Endothelial cell of umbilical vein (primary cell): ENCODE data around the gene SLC49A3. TPM values are rescaled to one million over a fixed set of nuclear protein-coding genes. Genes with fewer than 3 reads are reported as not detected.

Experiments
- BruUV-seq: library from RNA; stranded (reverse); fragments of 400-500 nt; replicated peaks from 2 replicates; lab custom pipeline; 2021; lab: Mats Ljungman, UMichigan
- CTCF ChIA-PET: fragments of 300-600, 350-600 bp; sonication (Branson Sonifier 250); formaldehyde crosslinking; loops from one replicate; lab custom pipeline; 2021; ENCODE audit warnings: antibody characterized with exemption, inconsistent platforms; lab: Charles Lee
- POLR2A ChIA-PET: fragments of 300-600, 350-600 bp; sonication (Branson Sonifier 250); formaldehyde crosslinking; loops from one replicate; lab custom pipeline; 2021; ENCODE audit warnings: antibody characterized with exemption, inconsistent platforms; lab: Charles Lee
- DNase-seq: peaks from one replicate; pipeline ENCODE4 v3.0.0-alpha.2; 2011; ENCODE audit warnings: low read depth, low spot score
- FAIRE-seq: peaks from 2 replicates; lab custom pipeline; 2011; peaks lifted over from hg19 to GRCh38; lab: Jason Lieb, UNC
- H2AFZ ChIP-seq: 2 replicates; pipeline ENCODE4 v1.6.0; 2012; ENCODE audit warnings: low read depth, low read length, control low read depth, inconsistent platforms
- H3K27ac ChIP-seq: 2 replicates; pipeline ENCODE4 v1.5.1; 2011; ENCODE audit warnings: low read depth, mild to moderate bottlenecking, control low read depth, low read length, moderate library complexity; ENCODE audit not compliant: insufficient read depth
- H3K27me3 ChIP-seq, 2 experiments: 2 replicates each; pipeline versions ENCODE4 v1.6.0 to v1.6.1; 2011; ENCODE audit warnings: low read length in 2 of 2, mixed read lengths in 1 of 2; ENCODE audit not compliant: control insufficient read depth in 2 of 2, insufficient read depth in 2 of 2
- H3K36me3 ChIP-seq, 2 experiments: 2 replicates in 1 of 2; 3 replicates in 1 of 2; pipeline ENCODE4 v1.5.1; 2011; ENCODE audit warnings: low read length in 2 of 2, mild to moderate bottlenecking in 1 of 2, moderate library complexity in 1 of 2; ENCODE audit not compliant: control insufficient read depth in 2 of 2, insufficient read depth in 2 of 2; ENCODE audit errors: extremely low read depth in 1 of 2
- H3K4me1 ChIP-seq: 3 replicates; pipeline ENCODE4 v1.5.1; 2011; ENCODE audit warnings: mild to moderate bottlenecking, low read length; ENCODE audit not compliant: control insufficient read depth, insufficient read depth; ENCODE audit errors: extremely low read depth
- H3K4me2 ChIP-seq: 2 replicates; pipeline ENCODE4 v1.6.1; 2011; ENCODE audit warnings: low read length, control low read depth, mixed read lengths; ENCODE audit not compliant: insufficient read depth
- H3K4me3 ChIP-seq, 3 experiments: fragments of 200-600 bp in 1 of 3; sonication (generic), shearing (Covaris generic) in 1 of 3; replicated peaks in 1 of 3; 2 replicates each; pipeline ENCODE4 v1.5.1; 2011 to 2016; ENCODE audit warnings: control low read depth in 3 of 3, low read length in 3 of 3, mild to moderate bottlenecking in 2 of 3, inconsistent platforms in 1 of 3, low read depth in 1 of 3, moderate library complexity in 1 of 3; ENCODE audit not compliant: insufficient read depth in 1 of 3
- H3K79me2 ChIP-seq: 2 replicates; pipeline ENCODE4 v1.6.0; 2012; ENCODE audit warnings: low read length, inconsistent platforms; ENCODE audit not compliant: control insufficient read depth, insufficient read depth
- H3K9ac ChIP-seq: replicated peaks from 2 replicates; pipeline ENCODE3; 2011; ENCODE audit warnings: low read length, control low read depth; ENCODE audit not compliant: insufficient read depth; ENCODE audit errors: extremely low read depth
- H3K9me1 ChIP-seq: replicated peaks from 3 replicates; pipeline ENCODE4 v1.6.0; 2011; ENCODE audit warnings: mild to moderate bottlenecking, low read length; ENCODE audit not compliant: control insufficient read depth, insufficient read depth; ENCODE audit errors: extremely low read depth
- H3K9me3 ChIP-seq: replicated peaks from 2 replicates; pipeline ENCODE4 v1.5.1; 2012; ENCODE audit warnings: low read length, inconsistent platforms; ENCODE audit not compliant: control insufficient read depth, insufficient read depth
- H4K20me1 ChIP-seq: replicated peaks from 2 replicates; pipeline ENCODE3; 2011; ENCODE audit warnings: mild to moderate bottlenecking, low read length; ENCODE audit not compliant: control insufficient read depth, insufficient read depth; ENCODE audit errors: extremely low read depth
- CTCF ChIP-seq, 2 donors: IDR thresholded peaks; 1 replicate in 1 of 2; 2 replicates in 1 of 2; pipeline ENCODE4 v1.5.1; 2011; ENCODE audit warnings: low read length in 2 of 2, mild to moderate bottlenecking in 2 of 2, moderate library complexity in 2 of 2, control low read depth in 1 of 2, inconsistent platforms in 1 of 2, low read depth in 1 of 2; ENCODE audit not compliant: insufficient read depth in 1 of 2; ENCODE audit errors: extremely low read depth in 1 of 2
- EZH2 ChIP-seq: IDR thresholded peaks from 2 replicates; pipeline ENCODE4 v1.6.1; 2012; ENCODE audit warnings: borderline replicate concordance, low read depth, mild to moderate bottlenecking, moderate library complexity, low read length, inconsistent platforms; ENCODE audit not compliant: severe bottlenecking
- FOS ChIP-seq: IDR thresholded peaks from 2 replicates; pipeline ENCODE4 v1.6.1; 2011; ENCODE audit warnings: mild to moderate bottlenecking, low read length, moderate library complexity, borderline replicate concordance; ENCODE audit not compliant: insufficient read depth
- GATA2 ChIP-seq: IDR thresholded peaks from 2 replicates; pipeline ENCODE4 v1.7.0; 2011; ENCODE audit warnings: low read depth, mild to moderate bottlenecking, moderate library complexity, mixed read lengths, low read length; ENCODE audit not compliant: insufficient read length, insufficient read depth
- JUN ChIP-seq: IDR thresholded peaks from 2 replicates; pipeline ENCODE4 v1.6.1; 2011; ENCODE audit warnings: borderline replicate concordance, low read depth; ENCODE audit not compliant: insufficient read length, insufficient read depth
- MYC ChIP-seq: IDR thresholded peaks from one replicate; pipeline ENCODE4 v1.6.1; 2011; ENCODE audit warnings: mild to moderate bottlenecking, low read depth, low read length
- POLR2A ChIP-seq: IDR thresholded peaks from 2 replicates; pipeline ENCODE4 v1.6.1; 2012; ENCODE audit warnings: low read depth, mild to moderate bottlenecking, control low read depth, low read length
- POLR2AphosphoS5 ChIP-seq: IDR thresholded peaks from 2 replicates; pipeline ENCODE4 v1.6.1; 2012; ENCODE audit warnings: low read depth, mild to moderate bottlenecking, control low read depth, low read length, moderate library complexity; ENCODE audit not compliant: insufficient read depth
- dilution Hi-C: fragments of 300-500 bp; cut with MboI; formaldehyde crosslinking; loops from one replicate; pipeline ENCODE4 v1.15.0; 2019; ENCODE audit warnings: low sequenced_read_pairs; ENCODE audit not compliant: extremely low pct_ligation_motif_present
- intact Hi-C: fragments of 100-400 bp; cut with micrococcal nuclease; formaldehyde crosslinking; loops from one replicate; pipeline ENCODE4 v1.10.0; 2022
- polyA plus RNA-seq, 4 experiments: library from polyadenylated mRNA; depleted of rRNA in 3 of 4; stranded (reverse) in 3 of 4; unstranded in 1 of 4; fragments of >200 nt; gene quantifications; 2 replicates each; pipeline versions ENCODE4 v1.2.1 to v1.2.3, GENCODE V29; 2011 to 2012; ENCODE audit warnings: missing spikeins in 1 of 4
- total RNA-seq: library from RNA; stranded (reverse); gene quantifications from 2 replicates; pipeline ENCODE4 v1.2.3, GENCODE V29; 2021
- TF ChIP-seq, protein P1 (sequence below): IDR thresholded peaks from 2 replicates; pipeline ENCODE4 v1.6.1; 2011; ENCODE audit not compliant: insufficient read depth, insufficient read length

Gene SLC49A3
- total and polyA plus RNA-seq, 2 donors (not counting 3 experiments of a cell fraction or from before 2014, with no cell fraction given): 4.2 to 11.5 TPM

DNA sequence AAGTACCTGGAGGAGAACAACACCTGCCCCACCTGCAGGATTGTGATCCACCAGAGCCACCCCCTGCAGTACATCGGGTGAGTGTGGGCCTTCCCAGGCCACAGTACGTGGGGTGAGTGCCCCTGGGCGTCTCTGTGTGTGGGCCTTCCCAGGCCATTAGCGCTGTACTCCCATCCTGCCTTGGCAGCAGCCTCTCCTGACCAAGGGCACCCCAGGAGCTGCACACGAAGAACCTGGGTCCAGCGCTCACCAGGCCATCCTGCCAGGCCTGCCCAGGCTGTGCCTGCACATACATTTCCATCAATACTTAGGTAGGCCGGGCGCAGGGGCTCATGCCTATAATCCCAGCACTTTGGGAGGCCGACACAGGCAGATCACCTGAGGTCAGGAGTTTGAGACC, 46.0 kb upstream of the SLC49A3 start:
- peaks cover 16 to 53% of the 10 kb centered on the region in 2 experiments for H3K36me3 ChIP-seq

More for the DNA sequence above, 46.0 kb upstream of the SLC49A3 start:
- H3K27me3 ChIP-seq: no peaks in the 10 kb centered on the region
- H3K9me1 ChIP-seq: no peaks in the 10 kb centered on the region
- H4K20me1 ChIP-seq: no peaks in the 10 kb centered on the region
- no peaks in the 10 kb centered on the region for H3K79me2 ChIP-seq
- H3K4me1 ChIP-seq: no peaks in the 10 kb centered on the region
- dilution Hi-C loops (no loop called here), intact Hi-C loops (no loop called here)
- H3K4me3 ChIP-seq: no peak overlapping the region
- no peak overlapping the region for H3K9ac ChIP-seq
- FAIRE-seq (no peak), DNase-seq (no peak)
- no peak overlapping the region for H3K27ac ChIP-seq
- no peak for TF ChIP-seq GATA2
- no peak for TF ChIP-seq POLR2AphosphoS5
- no peak for TF ChIP-seq JUN
- TF ChIP-seq POLR2A: no peak
- no peak for TF ChIP-seq CTCF (IDR thresholded peaks at IDR 0.05; ENCODE audit: extremely low read depth in 1 of 2, insufficient read depth in 1 of 2, low read depth in 1 of 2, low read length in 2 of 2)
- TF ChIP-seq EZH2: no peak
- TF ChIP-seq, protein P1, sequence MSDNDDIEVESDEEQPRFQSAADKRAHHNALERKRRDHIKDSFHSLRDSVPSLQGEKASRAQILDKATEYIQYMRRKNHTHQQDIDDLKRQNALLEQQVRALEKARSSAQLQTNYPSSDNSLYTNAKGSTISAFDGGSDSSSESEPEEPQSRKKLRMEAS: no peak
- no peak for TF ChIP-seq MYC
- TF ChIP-seq FOS: no peak
- BruUV-seq: no TSS peak
- H3K9me3 ChIP-seq: no peaks in the 10 kb centered on the region
- ChIA-PET CTCF (no interaction called here), POLR2A (no interaction called here)
- no peak overlapping the region for H3K4me2 ChIP-seq
- H2AFZ ChIP-seq: no peak overlapping the region
